ENCODE data around the gene CDK18. TPM values are rescaled to one million over a fixed set of nuclear protein-coding genes. Genes with fewer than 3 reads are reported as not detected.

Gene CDK18
- total RNA-seq, 6 experiments from 2014 or later: 6.3 to 22.3 (median 9.7) TPM

GRCh38 chr1:205505791-205506190 is 1.3 kb downstream of the CDK18 start:
- no peaks in the 10 kb centered on the region for H3K27me3 ChIP-seq
- ATAC-seq: peak in 1 of 4 donors; percentile 12
- 17% methylated on average over 1 of the region's 15 CpGs for WGBS (ENCODE audit: insufficient coverage, low coverage, low lambda C conversion rate, missing lambda C conversion rate)
- no peaks in the 10 kb centered on the region for H3K9me3 ChIP-seq
- TF ChIP-seq, protein P1, sequence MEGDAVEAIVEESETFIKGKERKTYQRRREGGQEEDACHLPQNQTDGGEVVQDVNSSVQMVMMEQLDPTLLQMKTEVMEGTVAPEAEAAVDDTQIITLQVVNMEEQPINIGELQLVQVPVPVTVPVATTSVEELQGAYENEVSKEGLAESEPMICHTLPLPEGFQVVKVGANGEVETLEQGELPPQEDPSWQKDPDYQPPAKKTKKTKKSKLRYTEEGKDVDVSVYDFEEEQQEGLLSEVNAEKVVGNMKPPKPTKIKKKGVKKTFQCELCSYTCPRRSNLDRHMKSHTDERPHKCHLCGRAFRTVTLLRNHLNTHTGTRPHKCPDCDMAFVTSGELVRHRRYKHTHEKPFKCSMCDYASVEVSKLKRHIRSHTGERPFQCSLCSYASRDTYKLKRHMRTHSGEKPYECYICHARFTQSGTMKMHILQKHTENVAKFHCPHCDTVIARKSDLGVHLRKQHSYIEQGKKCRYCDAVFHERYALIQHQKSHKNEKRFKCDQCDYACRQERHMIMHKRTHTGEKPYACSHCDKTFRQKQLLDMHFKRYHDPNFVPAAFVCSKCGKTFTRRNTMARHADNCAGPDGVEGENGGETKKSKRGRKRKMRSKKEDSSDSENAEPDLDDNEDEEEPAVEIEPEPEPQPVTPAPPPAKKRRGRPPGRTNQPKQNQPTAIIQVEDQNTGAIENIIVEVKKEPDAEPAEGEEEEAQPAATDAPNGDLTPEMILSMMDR (IDR thresholded peaks at IDR 0.05): no peak
- TF ChIP-seq POLR2A (IDR thresholded peaks at IDR 0.05): no peak
- H3K27ac ChIP-seq: no peak overlapping the region
- H3K4me1 ChIP-seq: no peaks in the 10 kb centered on the region
- peak in 1 of 3 donors; percentile 41 for DNase-seq
- intact Hi-C loops (cut with DNase I): no loop called here
- no peaks in the 10 kb centered on the region for H3K36me3 ChIP-seq
- peak overlapping the region in 2 of 3 donors; percentile 63 to 69 for H3K4me3 ChIP-seq

GRCh38 chr1:205506409-205507200 is 2.1 kb downstream of the CDK18 start:
- no peak for TF ChIP-seq POLR2A (IDR thresholded peaks at IDR 0.05)
- TF ChIP-seq, protein P1 (IDR thresholded peaks at IDR 0.05): no peak
- ATAC-seq (no peak), DNase-seq (no peak)
- Histone ChIP-seq H3K4me1 (no peaks in the 10 kb centered on the region), H3K27me3 (no peaks in the 10 kb centered on the region), H3K4me3 (no peak overlapping the region), H3K9me3 (no peaks in the 10 kb centered on the region), H3K36me3 (no peaks in the 10 kb centered on the region), H3K27ac (no peak overlapping the region)
- intact Hi-C loops (cut with DNase I): no loop called here
- WGBS (ENCODE audit: insufficient coverage, low coverage, low lambda C conversion rate, missing lambda C conversion rate): 93% methylated on average over 9 of the region's 17 CpGs

DNA sequence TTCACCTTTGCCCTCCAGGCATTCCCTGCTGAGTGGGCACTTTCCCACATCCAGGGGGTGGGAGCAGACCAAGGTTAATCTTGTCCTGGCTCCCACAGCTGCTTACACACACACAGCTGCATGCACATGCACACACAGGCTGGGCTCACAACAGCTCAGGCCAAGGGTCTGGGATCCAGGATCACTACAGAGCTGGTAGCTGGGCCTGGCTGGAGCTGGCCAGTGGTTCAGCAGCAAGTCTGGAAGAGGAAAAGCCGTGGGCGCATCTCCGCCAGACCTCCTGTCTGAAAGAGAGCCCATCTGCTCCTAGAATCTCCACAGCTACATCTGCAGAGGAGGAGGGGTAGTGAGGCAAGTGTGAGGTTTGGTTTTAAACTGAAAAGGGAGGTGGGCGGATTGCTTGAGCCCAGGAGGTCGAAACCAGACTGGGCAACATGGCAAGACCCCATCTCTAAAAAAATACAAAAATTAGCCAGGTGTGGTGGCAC is 3.8 kb downstream of the CDK18 start:
- 92% methylated on average over 4 of the region's 5 CpGs for WGBS (ENCODE audit: insufficient coverage, low coverage, low lambda C conversion rate, missing lambda C conversion rate)

DNA sequence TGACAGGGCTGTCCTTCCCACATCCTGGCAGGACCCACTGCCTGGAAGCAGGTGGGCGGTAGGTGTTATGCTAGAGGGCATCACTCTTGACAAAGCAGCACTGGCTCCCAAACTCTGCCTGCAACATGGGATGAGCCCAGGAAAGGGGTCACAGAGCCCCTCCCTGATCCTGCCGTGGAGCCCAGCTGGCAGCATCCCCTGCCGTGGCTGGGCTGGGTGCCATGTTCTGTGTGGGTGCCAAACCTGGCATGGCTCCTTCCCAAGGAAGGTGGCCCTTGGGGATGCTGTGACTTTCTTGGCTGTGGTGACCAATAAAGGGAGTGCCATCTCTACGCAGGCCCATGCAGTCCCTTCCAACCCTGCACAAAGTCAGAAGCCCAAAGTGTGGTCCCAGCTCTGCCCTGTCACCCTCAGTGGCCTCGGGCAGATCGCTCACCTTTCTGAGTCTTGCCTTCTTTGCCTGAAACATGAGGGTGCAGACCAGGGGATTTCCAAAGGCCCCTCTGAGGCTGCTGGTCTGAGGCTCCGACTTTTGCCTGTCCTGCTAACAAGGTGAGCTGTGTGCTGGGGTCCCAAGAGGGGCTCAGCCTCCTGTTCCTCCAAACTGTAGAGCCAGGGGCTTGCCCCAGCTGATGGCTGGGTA is 6.0 kb downstream of the CDK18 start:
- Histone ChIP-seq H3K4me1 (no peaks in the 10 kb centered on the region), H3K27ac (no peak overlapping the region), H3K36me3 (no peaks in the 10 kb centered on the region), H3K9me3 (no peaks in the 10 kb centered on the region), H3K4me3 (no peak overlapping the region), H3K27me3 (no peaks in the 10 kb centered on the region)
- intact Hi-C loops (cut with DNase I): no loop called here
- DNase-seq: no peak
- no peak for TF ChIP-seq POLR2A (IDR thresholded peaks at IDR 0.05)
- TF ChIP-seq, protein P1 (IDR thresholded peaks at IDR 0.05): no peak
- ATAC-seq: no peak
- no CpG with 5 or more reads among the region's 7 CpGs for WGBS (ENCODE audit: insufficient coverage, low coverage, low lambda C conversion rate, missing lambda C conversion rate)

More for the DNA sequence above, 3.8 kb downstream of the CDK18 start:
- Histone ChIP-seq H3K27me3 (no peaks in the 10 kb centered on the region), H3K4me3 (no peak overlapping the region), H3K9me3 (no peaks in the 10 kb centered on the region), H3K27ac (no peak overlapping the region), H3K4me1 (no peaks in the 10 kb centered on the region), H3K36me3 (no peaks in the 10 kb centered on the region)
- ATAC-seq: no peak
- DNase-seq: no peak
- intact Hi-C loops (cut with DNase I): no loop called here
- TF ChIP-seq POLR2A (IDR thresholded peaks at IDR 0.05): no peak

- DNase-seq: no peak
- ATAC-seq: no peak
- Histone ChIP-seq H3K4me3 (no peak overlapping the region), H3K4me1 (no peaks in the 10 kb centered on the region), H3K27ac (no peak overlapping the region), H3K9me3 (no peaks in the 10 kb centered on the region), H3K36me3 (no peaks in the 10 kb centered on the region), H3K27me3 (no peaks in the 10 kb centered on the region)
- TF ChIP-seq, protein P1 (IDR thresholded peaks at IDR 0.05): no peak
- TF ChIP-seq POLR2A (IDR thresholded peaks at IDR 0.05): no peak
- 39% methylated on average over 2 of the region's 3 CpGs for WGBS (ENCODE audit: insufficient coverage, low coverage, low lambda C conversion rate, missing lambda C conversion rate)
- intact Hi-C loops (cut with DNase I): no loop called here
Measured at GRCh38 chr1:205510951-205511330, 6.5 kb downstream of the CDK18 start.
